OCI-LY7 (cell line): ENCODE data around the gene NDUFC1.

ENCODE experiments used
- CTCF ChIP-seq: fragments of 200-600 bp; sonication (generic); conservative IDR thresholded peaks from 2 replicates; pipeline ENCODE4 v1.5.1; 2014; ENCODE audit warnings: mild to moderate bottlenecking, antibody characterized with exemption, low read length, moderate library complexity, mixed read lengths
- EZH2phosphoT487 ChIP-seq: fragments of 200-600 bp; sonication (generic); IDR thresholded peaks from 2 replicates; pipeline ENCODE4 v1.6.1; 2018; ENCODE audit warnings: low read depth, borderline replicate concordance, mild to moderate bottlenecking, mixed run types, antibody characterized with exemption, low read length, moderate library complexity, mixed read lengths

GRCh38 chr4:139278485-139278884 lies 23.8 kb downstream of the NDUFC1 start:
- no peak for TF ChIP-seq CTCF
- TF ChIP-seq EZH2phosphoT487, result no peak
